Measurements from ENCODE around the gene ANO2. TPM values are rescaled to one million over a fixed set of nuclear protein-coding genes. Genes with fewer than 3 reads are reported as not detected.

Gene ANO2
- total and polyA plus RNA-seq, 2 donors: 2.9 to 8.8 TPM

DNA sequence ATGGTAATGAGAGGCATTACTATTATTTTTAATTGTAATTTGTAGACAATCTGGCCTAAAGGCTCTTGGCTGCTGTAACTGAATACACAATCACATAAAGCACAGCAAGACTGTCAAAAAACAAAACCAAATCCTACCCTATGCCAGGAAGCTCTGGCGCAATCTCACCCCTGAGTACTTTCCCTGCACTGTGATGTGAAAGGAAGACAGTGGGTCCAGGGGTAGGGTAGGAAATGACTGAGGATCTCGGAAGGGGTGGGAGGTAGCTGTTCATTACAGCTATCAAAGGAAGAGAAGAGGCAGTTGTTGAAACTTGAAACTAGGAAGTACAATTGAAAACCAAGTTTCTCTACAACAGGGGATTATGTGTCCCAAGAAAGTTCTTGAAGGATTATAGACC lies 202.8 kb downstream of the ANO2 start:
- DNase-seq (ENCODE audit: extremely low spot score): no peak
- Histone ChIP-seq H3K36me3 (ENCODE audit: insufficient read depth) (no peaks in the 10 kb centered on the region), H3K4me1 (ENCODE audit: insufficient read depth) (peaks cover 2% of the 10 kb centered on the region), H3K4me3 (ENCODE audit: low read depth, low read length) (no peak overlapping the region), H3K27ac (ENCODE audit: low read depth) (no peak overlapping the region)
- WGBS: 85% methylated on average over 2 of the region's 2 CpGs

DNA sequence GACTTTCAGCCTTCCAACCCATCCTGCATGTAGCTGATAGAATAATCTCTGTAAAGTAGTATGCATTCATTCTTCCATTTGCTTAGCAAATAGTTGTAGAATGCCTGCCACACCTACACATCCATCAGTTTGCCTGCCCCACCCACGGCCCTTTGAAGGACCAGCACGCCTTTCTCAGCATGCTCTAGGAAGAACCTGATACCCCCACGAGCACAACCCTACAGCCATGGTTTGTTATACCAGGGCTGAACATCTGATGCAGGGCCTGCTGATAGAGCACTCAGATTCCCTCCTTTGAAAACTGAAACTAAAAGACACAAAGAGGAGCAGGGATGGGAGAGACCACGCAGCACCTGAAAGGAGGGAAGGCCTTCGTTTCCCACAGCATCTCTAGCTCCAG lies 205.1 kb downstream of the ANO2 start:
- no peak overlapping the region for H3K27ac ChIP-seq (ENCODE audit: low read depth)
- peaks cover 2% of the 10 kb centered on the region for H3K4me1 ChIP-seq (ENCODE audit: insufficient read depth)
- WGBS: 82% methylated on average over 5 of the region's 5 CpGs
- DNase-seq (ENCODE audit: extremely low spot score): no peak
- no peaks in the 10 kb centered on the region for H3K36me3 ChIP-seq (ENCODE audit: insufficient read depth)
- no peak overlapping the region for H3K4me3 ChIP-seq (ENCODE audit: low read depth, low read length)

DNA sequence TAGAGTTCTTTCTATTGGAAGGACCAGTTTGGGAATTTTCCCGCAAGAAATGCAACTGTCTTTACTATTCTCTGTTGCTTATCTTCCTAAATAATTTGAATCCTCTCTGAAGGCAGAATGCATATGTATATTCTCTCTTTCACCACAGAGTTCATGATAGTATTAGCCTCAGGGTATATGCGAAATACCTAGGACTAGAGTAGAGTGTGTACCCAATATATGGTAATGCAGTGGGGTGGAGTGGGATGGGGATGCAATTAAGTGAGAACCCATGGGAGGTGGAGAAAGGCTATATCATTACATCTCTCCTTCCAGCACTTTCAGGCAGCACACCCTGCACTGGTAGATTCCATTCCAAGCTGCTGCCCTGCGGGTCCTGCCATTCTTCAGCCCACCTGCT lies 207.3 kb downstream of the ANO2 start:
- no peak overlapping the region for H3K4me3 ChIP-seq (ENCODE audit: low read depth, low read length)
- peaks cover 2% of the 10 kb centered on the region for H3K4me1 ChIP-seq (ENCODE audit: insufficient read depth)
- H3K36me3 ChIP-seq (ENCODE audit: insufficient read depth): no peaks in the 10 kb centered on the region
- WGBS: 98% methylated on average over 3 of the region's 3 CpGs
- H3K27ac ChIP-seq (ENCODE audit: low read depth): no peak overlapping the region
- DNase-seq (ENCODE audit: extremely low spot score): no peak

DNA sequence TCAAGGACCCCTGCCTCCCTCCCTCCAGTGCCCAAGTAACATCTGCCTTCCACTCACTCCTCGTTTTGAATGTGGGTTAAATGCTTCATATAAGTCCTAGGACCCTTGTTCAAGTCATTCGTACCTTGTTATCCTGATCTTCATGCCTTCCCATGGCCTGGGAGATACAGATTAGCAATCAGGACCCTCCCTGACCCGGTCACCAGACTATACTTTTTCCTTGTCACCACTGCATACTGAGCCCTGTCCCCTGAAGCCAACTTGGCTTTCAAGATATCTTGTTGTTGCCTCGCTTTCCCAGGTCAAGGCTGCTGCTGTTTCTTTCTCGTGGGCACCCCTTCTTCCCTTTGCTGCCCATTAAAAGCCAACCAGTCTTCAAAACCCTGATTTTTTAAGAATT lies 208.5 kb downstream of the ANO2 start:
- H3K4me1 ChIP-seq (ENCODE audit: insufficient read depth): no peaks in the 10 kb centered on the region
- DNase-seq (ENCODE audit: extremely low spot score): no peak
- H3K27ac ChIP-seq (ENCODE audit: low read depth): no peak overlapping the region
- H3K36me3 ChIP-seq (ENCODE audit: insufficient read depth): no peaks in the 10 kb centered on the region
- 93% methylated on average over 5 of the region's 5 CpGs for WGBS
- no peak overlapping the region for H3K4me3 ChIP-seq (ENCODE audit: low read depth, low read length)

DNA sequence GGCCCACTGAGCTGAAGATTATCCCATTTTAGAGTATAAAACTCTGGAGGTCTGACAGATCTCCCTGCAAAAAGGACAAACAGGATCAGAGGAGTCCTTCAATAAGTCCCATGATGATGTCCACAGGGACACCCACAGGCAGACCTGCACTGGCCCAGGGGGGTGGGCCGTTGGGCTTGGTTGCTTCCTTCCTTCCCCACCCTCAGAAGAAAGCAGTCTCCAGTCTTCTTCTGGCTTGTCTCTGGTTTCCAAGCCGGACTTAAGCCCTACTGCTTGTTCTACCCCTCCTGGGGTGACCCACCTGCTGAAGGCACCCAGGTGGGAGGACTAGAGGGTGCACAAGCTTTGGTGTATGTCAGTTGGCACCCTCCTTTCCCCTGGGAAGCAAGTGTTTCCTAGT lies 209.0 kb downstream of the ANO2 start:
- Histone ChIP-seq H3K27ac (ENCODE audit: low read depth) (no peak overlapping the region), H3K4me3 (ENCODE audit: low read depth, low read length) (no peak overlapping the region), H3K4me1 (ENCODE audit: insufficient read depth) (no peaks in the 10 kb centered on the region), H3K36me3 (ENCODE audit: insufficient read depth) (no peaks in the 10 kb centered on the region)
- no peak for DNase-seq (ENCODE audit: extremely low spot score)
- WGBS: 79% methylated on average over 2 of the region's 2 CpGs

DNA sequence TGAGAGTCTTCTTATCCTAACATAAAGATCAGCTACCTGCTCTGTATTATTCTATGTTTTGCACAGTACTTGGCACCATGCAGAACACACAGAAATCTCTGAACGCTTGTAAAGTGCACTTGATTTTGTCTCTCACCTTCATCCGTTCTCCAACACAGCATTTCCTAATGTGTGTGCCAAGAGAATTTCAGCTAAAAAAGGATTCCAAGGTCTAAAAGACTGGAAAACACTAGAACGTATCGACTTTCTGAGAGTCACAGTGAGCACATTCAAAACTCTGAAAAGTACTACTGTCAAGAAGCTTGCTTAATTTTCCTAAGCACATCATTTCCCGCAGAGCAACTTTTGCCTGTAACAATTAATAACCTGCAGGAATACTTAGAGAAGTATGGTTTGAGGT lies 211.1 kb downstream of the ANO2 start:
- no peaks in the 10 kb centered on the region for H3K4me1 ChIP-seq (ENCODE audit: insufficient read depth)
- H3K36me3 ChIP-seq (ENCODE audit: insufficient read depth): no peaks in the 10 kb centered on the region
- no peak overlapping the region for H3K27ac ChIP-seq (ENCODE audit: low read depth)
- WGBS: 83% methylated on average over 5 of the region's 5 CpGs
- no peak overlapping the region for H3K4me3 ChIP-seq (ENCODE audit: low read depth, low read length)
- no peak for DNase-seq (ENCODE audit: extremely low spot score)

DNA sequence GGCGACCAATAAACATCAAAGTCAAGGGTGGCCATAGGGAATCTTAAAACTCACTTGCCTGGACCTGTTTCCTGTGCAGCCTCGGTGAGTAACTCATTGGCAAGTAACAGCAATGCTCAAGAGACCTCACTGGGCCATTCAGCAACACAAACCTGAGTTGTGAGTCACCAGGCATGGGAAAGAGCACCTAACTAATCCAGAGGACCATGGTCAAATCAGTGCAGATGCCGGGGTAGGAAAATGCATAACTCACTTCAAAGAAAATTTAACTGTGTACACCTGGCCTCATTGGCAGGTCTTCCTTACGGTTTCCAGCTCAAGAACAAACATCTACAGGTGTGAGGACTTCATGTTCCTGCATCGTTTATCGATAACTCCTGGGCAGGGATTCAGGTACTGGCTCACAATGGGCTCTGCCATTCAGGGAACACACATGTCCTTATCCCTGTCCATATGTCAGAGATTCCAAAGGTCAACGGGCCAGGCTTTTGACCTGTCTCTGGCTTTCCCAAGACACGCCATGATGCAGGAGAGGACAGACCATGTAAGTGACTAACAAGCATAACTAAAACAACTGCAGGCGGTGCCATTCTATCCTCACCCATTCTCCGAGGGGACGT lies 211.8 kb downstream of the ANO2 start:
- Histone ChIP-seq H3K27ac (ENCODE audit: low read depth) (no peak overlapping the region), H3K36me3 (ENCODE audit: insufficient read depth) (no peaks in the 10 kb centered on the region), H3K4me3 (ENCODE audit: low read depth, low read length) (no peak overlapping the region), H3K4me1 (ENCODE audit: insufficient read depth) (no peaks in the 10 kb centered on the region)
- 87% methylated on average over 11 of the region's 11 CpGs for WGBS
- no peak for DNase-seq (ENCODE audit: extremely low spot score)

DNA sequence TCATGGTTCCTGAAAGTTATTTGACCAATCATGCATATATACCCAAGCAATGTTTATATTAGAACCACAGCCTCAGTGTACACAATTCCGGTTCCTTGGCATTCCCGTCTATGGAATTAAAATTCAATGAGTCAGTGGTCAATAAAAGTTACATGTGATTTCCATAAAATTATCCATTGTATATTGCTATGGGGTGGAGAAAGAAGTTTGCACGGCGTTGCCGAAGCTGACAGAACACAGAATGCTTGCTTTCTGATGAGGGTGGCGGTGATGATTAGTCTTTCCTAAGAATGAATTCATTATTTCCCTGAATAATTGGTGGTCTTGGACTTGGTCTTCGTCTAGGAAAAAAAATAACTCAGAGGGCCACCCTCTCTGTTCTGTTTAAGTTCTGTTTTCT lies 214.1 kb downstream of the ANO2 start:
- no peak overlapping the region for H3K4me3 ChIP-seq (ENCODE audit: low read depth, low read length)
- WGBS: 82% methylated on average over 7 of the region's 7 CpGs
- no peaks in the 10 kb centered on the region for H3K36me3 ChIP-seq (ENCODE audit: insufficient read depth)
- DNase-seq (ENCODE audit: extremely low spot score): no peak
- no peak overlapping the region for H3K27ac ChIP-seq (ENCODE audit: low read depth)
- H3K4me1 ChIP-seq (ENCODE audit: insufficient read depth): no peaks in the 10 kb centered on the region

DNA sequence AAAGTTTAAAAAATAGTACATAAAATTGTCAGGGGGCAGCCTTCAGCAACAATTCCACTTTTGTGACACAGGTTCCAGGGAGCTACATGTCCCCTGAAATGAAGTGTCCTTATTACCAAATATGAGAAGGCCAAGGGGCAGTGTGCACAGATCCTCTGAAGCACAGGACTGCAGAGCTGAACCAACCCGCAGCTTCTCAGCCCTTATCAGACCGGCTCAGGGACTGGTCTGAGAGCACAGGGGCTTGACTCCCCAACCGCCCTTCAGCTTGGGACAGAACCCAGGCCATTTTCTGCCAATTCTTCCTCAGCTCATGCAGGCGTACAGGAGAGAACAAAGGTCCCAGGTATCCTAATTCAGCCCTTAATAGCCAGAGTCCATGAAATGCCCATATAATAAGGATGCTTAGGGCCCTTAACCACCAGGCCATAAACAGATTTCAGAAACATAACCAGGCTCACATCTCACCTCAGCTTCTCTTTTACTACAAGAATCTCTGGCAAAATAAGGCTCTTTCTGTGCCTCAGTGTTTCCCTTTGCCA lies 221.3 kb downstream of the ANO2 start:
- Histone ChIP-seq H3K4me1 (ENCODE audit: insufficient read depth) (peaks cover 1% of the 10 kb centered on the region), H3K4me3 (ENCODE audit: low read depth, low read length) (no peak overlapping the region), H3K36me3 (ENCODE audit: insufficient read depth) (no peaks in the 10 kb centered on the region), H3K27ac (ENCODE audit: low read depth) (no peak overlapping the region)
- WGBS: 85% methylated on average over 4 of the region's 4 CpGs
- DNase-seq (ENCODE audit: extremely low spot score): no peak

DNA sequence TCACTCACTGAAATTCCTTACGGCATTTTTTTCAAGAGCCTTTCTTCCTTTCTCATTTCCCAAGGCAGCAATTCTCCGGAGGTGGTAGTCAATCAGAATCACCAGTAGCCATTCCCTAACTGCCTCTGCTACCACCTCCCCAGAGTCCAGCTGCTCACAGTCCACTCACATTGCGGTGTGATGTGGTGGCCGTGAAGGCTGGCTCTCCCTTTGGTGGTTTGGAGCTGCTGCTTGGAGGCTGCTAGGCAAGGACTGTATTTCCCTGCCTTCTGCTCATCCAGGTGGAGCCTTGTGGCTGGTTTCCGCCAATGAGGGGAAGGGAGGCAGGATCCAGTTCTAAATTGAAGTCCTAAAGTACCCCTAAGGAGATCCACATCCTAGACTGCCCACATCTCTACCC lies 222.0 kb downstream of the ANO2 start:
- no peak overlapping the region for H3K27ac ChIP-seq (ENCODE audit: low read depth)
- WGBS: 89% methylated on average over 5 of the region's 5 CpGs
- no peaks in the 10 kb centered on the region for H3K36me3 ChIP-seq (ENCODE audit: insufficient read depth)
- peaks cover 1% of the 10 kb centered on the region for H3K4me1 ChIP-seq (ENCODE audit: insufficient read depth)
- H3K4me3 ChIP-seq (ENCODE audit: low read depth, low read length): no peak overlapping the region
- DNase-seq (ENCODE audit: extremely low spot score): no peak

DNA sequence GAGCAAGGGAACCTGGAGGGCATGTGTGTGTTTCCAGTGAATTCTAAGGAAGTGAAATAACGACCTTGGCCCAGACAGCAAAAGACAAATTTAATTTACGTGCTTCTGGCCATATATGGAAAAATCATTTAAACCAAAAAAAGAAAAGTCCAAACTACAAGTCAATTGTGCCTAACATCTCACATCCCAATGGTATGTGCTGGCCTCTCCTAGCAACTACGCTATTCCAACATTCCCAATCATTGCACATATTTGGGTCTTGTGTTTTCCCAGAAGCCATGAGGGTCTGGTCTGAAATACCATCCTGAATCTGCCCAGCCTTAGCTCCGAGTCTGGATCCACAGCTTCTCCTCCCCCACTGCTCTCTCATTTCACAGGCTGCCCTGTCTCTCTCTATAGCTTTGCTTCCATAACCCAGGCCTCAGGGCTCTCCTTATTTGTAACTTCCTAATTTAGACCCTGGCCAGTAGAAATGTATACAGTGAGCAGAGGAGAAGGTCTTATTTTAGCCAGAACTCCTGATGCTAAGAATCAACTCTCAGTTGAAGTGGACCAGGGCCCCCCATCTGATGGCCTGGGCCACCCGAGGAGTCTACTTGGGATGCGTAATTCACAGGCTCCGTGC lies 224.6 kb downstream of the ANO2 start:
- 69% methylated on average over 7 of the region's 7 CpGs for WGBS
- no peak for DNase-seq (ENCODE audit: extremely low spot score)
- no peaks in the 10 kb centered on the region for H3K36me3 ChIP-seq (ENCODE audit: insufficient read depth)
- H3K4me3 ChIP-seq (ENCODE audit: low read depth, low read length): no peak overlapping the region
- H3K27ac ChIP-seq (ENCODE audit: low read depth): no peak overlapping the region
- H3K4me1 ChIP-seq (ENCODE audit: insufficient read depth): peaks cover 1% of the 10 kb centered on the region

DNA sequence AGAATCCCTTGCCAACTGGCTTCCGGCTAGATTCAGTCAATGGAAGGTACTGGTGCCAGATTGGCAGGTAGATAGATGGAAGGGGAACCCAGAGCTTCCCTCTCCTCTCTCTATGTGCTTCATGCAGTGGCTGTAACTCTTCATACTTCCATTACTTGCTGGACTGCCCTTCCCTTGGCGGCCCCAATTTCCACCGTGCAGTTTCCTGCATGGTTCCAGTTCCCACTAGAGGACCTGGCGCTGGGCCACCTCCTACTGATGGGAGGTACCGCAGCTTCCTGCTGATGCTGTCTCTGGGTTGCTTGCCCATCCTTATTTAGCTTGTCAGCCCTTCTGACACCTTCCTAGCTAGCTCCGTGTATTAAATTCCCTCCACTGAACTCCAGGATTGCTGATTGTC lies 226.4 kb downstream of the ANO2 start:
- H3K36me3 ChIP-seq (ENCODE audit: insufficient read depth): no peaks in the 10 kb centered on the region
- H3K4me1 ChIP-seq (ENCODE audit: insufficient read depth): peaks cover 1% of the 10 kb centered on the region
- H3K4me3 ChIP-seq (ENCODE audit: low read depth, low read length): no peak overlapping the region
- no peak overlapping the region for H3K27ac ChIP-seq (ENCODE audit: low read depth)
- no peak for DNase-seq (ENCODE audit: extremely low spot score)
- 77% methylated on average over 6 of the region's 6 CpGs for WGBS

DNA sequence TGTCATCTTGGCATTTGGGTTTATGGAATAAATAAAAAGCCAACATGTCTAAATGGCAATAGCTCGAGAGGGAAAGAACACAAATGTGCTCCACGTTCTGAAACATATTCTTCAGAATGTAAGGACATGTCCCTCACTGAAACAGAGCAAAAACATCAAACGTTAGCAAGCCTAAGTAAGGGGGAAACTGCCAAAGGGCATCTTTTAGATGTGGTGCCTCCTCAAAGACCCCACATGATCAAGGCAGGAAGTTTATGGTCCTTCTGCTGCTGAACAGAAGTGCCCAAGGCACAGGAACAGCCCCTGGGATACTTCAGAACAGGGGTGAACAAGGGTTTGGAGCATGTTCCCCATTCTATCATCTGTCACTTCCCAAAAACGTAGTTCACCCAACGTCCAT lies 227.0 kb downstream of the ANO2 start:
- no peaks in the 10 kb centered on the region for H3K36me3 ChIP-seq (ENCODE audit: insufficient read depth)
- 78% methylated on average over 5 of the region's 5 CpGs for WGBS
- no peak overlapping the region for H3K4me3 ChIP-seq (ENCODE audit: low read depth, low read length)
- no peak overlapping the region for H3K27ac ChIP-seq (ENCODE audit: low read depth)
- H3K4me1 ChIP-seq (ENCODE audit: insufficient read depth): peaks cover 1% of the 10 kb centered on the region
- no peak for DNase-seq (ENCODE audit: extremely low spot score)

DNA sequence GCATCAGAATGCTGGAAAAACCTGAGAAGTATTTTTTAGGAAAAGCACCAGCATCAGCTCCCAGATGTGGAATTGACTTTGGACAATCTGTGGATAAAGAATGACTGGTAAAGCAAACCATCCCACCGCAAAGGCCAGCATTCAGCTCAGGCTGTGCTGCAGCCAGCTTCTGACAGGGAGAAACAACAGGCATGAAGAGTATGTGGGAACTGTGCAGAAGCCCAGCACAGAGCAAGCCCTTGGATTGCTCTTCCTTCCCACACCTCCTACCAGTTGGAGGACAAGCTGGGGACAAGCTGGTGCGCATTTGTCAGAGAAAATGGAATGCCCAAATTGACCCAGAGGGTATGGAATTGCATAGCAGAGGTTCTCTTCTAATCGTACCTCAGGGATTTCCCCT lies 228.1 kb downstream of the ANO2 start:
- peaks cover 1% of the 10 kb centered on the region for H3K4me1 ChIP-seq (ENCODE audit: insufficient read depth)
- no peak overlapping the region for H3K27ac ChIP-seq (ENCODE audit: low read depth)
- no peaks in the 10 kb centered on the region for H3K36me3 ChIP-seq (ENCODE audit: insufficient read depth)
- WGBS: 63% methylated on average over 3 of the region's 3 CpGs
- H3K4me3 ChIP-seq (ENCODE audit: low read depth, low read length): no peak overlapping the region
- no peak for DNase-seq (ENCODE audit: extremely low spot score)

Data from urinary bladder (tissue), 4 donors.